Measurements from ENCODE around the gene SLC30A10. TPM values are rescaled to one million over a fixed set of nuclear protein-coding genes. Genes with fewer than 3 reads are reported as not detected.

SLC30A10 gene
- total RNA-seq, result 0.32 TPM in 1 of 2 replicates, not detected in the other

DNA sequence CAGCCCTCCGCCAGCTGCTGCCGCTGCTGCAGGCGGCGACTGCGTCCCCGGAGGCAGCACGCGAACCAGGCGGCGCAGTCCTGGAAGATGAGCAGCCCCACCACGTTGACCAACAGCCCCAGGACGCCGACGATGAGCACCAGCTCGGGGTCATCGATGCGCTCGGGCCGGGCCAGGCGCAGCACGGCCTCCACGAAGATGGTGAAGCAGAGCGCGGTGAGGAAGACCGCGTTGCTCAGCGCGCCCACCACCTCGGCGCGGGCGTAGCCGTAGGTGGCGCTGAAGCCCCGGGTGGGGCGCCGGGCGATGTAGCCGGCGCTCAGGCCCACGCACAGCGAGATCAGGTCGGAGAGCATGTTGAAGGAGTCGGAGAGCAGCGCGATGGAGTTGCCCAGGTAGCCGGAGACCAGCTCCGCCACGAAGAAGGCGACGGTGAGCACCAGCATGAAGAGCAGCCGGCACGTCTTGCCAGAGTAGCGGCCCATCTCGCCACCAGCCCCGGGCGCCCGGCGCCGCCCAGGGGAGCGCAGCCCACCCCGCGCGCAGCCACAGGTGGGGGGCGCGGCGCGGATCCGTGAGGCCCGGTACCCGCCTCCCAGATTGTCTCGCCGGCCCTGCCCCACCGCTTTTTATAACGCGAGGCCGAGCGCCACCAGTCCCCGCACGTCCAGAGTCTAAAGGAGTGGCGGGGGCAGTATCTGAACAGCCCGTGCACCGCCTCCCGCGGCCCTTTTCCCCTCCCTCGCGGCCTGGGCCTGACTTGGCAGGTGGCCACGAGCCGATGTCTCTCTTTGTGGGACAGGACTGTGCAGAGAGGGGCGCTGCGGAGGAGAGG, at the start of gene SLC30A10:
Gene SLC30A10, minus strand, starts transcription at position 602 of the 835 bp plus-strand sequence. Its CDS starts 117 bp downstream, at position 485.

Other genes starting within 250 kb of the SLC30A10 start
- 76.8 and 116 TPM in 2 replicates for gene EPRS1, start 117.9 kb upstream of the SLC30A10 start, total RNA-seq
- 18.0 and 19.3 TPM in 2 replicates for gene BPNT1, start 161.2 kb upstream of the SLC30A10 start, total RNA-seq
- 55.3 and 103 TPM in 2 replicates for gene IARS2, start 165.6 kb upstream of the SLC30A10 start, total RNA-seq

Data from bronchial smooth muscle cell (primary cell).